SK-N-SH (cell line): ENCODE data around the gene LXN. TPM values are rescaled to one million over a fixed set of nuclear protein-coding genes. Genes with fewer than 3 reads are reported as not detected.

Source experiments
- CTCF ChIA-PET: fragments of 300-600, 350-600 bp; formaldehyde crosslinking; extraction: SDS; loops from one replicate; lab custom pipeline; 2021; lab: Yijun Ruan, JAX
- POLR2A ChIA-PET: fragments of 350-600 bp; sonication (Branson Sonifier 250); formaldehyde crosslinking; extraction: SDS; loops from one replicate; lab custom pipeline; 2020; ENCODE audit warnings: antibody characterized with exemption, inconsistent platforms; lab: Yijun Ruan, JAX
- DNase-seq: peaks from one replicate; pipeline ENCODE4 v3.0.0; 2012
- H2AFZ ChIP-seq: fragments of 200-600 bp; sonication (generic); 2 replicates; pipeline ENCODE4 v1.8.1; 2016; ENCODE audit warnings: antibody characterized with exemption, mild to moderate bottlenecking, low read depth
- H3F3A ChIP-seq: fragments of 200-600 bp; sonication (generic); replicated peaks from 2 replicates; pipeline ENCODE3; 2016; ENCODE audit warnings: antibody characterized with exemption, mild to moderate bottlenecking; ENCODE audit not compliant: insufficient read depth
- H3K27ac ChIP-seq, 2 experiments: fragments of 200-500 bp in 1 of 2; fragments of 200-600 bp in 1 of 2; sonication (Bioruptor generic) in 1 of 2; sonication (generic), shearing (Covaris generic) in 1 of 2; 2 replicates each; pipeline versions ENCODE4 v1.5.1 to v1.6.1; 2014 to 2016; ENCODE audit warnings: low read depth in 2 of 2, inconsistent platforms in 1 of 2, low read length in 1 of 2, mild to moderate bottlenecking in 1 of 2, mixed read lengths in 1 of 2
- H3K27me3 ChIP-seq: fragments of 200-600 bp; sonication (generic), shearing (Covaris generic); 2 replicates; pipeline ENCODE4 v1.6.1; 2016; ENCODE audit warnings: mixed run types; ENCODE audit not compliant: insufficient read depth
- H3K36me3 ChIP-seq, 2 experiments: fragments of 200-500 bp in 1 of 2; fragments of 200-600 bp in 1 of 2; sonication (Bioruptor generic) in 1 of 2; sonication (generic) in 1 of 2; replicated peaks in 1 of 2; 2 replicates each; pipeline versions ENCODE3 to v1.5.1; 2014 to 2016; ENCODE audit warnings: low read length in 1 of 2, mild to moderate bottlenecking in 1 of 2; ENCODE audit not compliant: insufficient read depth in 2 of 2, control insufficient read depth in 1 of 2
- H3K4me1 ChIP-seq, 2 experiments: fragments of 200-500 bp in 1 of 2; fragments of 200-600 bp in 1 of 2; sonication (Bioruptor generic) in 1 of 2; sonication (generic), shearing (Covaris generic) in 1 of 2; 2 replicates each; pipeline versions ENCODE4 v1.5.1 to v1.6.1; 2014 to 2016; ENCODE audit warnings: low read depth in 1 of 2, low read length in 1 of 2, mixed run types in 1 of 2; ENCODE audit not compliant: insufficient read depth in 2 of 2, control insufficient read depth in 1 of 2
- H3K4me2 ChIP-seq: fragments of 200-600 bp; sonication (generic), shearing (Covaris generic); 2 replicates; pipeline ENCODE4 v1.6.1; 2017; ENCODE audit warnings: mixed run types
- H3K4me3 ChIP-seq, 2 experiments: fragments of 200-500 bp in 1 of 2; fragments of 200-600 bp in 1 of 2; sonication (Bioruptor generic) in 1 of 2; sonication (generic), shearing (Covaris generic) in 1 of 2; 2 replicates each; pipeline versions ENCODE4 v1.5.1 to v1.8.1; 2014 to 2016; ENCODE audit warnings: low read depth in 2 of 2, inconsistent platforms in 1 of 2, low read length in 1 of 2, mild to moderate bottlenecking in 1 of 2, mixed read lengths in 1 of 2, moderate library complexity in 1 of 2
- H3K79me2 ChIP-seq: fragments of 200-600 bp; sonication (generic); 2 replicates; pipeline ENCODE4 v1.8.1; 2017; ENCODE audit warnings: mild to moderate bottlenecking; ENCODE audit not compliant: insufficient read depth
- H3K9ac ChIP-seq: fragments of 200-600 bp; sonication (generic); 2 replicates; pipeline ENCODE4 v1.6.1; 2017; ENCODE audit warnings: mixed run types
- H3K9me2 ChIP-seq: fragments of 200-600 bp; sonication (generic); 2 replicates; pipeline ENCODE4 v1.6.1; 2017; ENCODE audit warnings: mixed run types
- H3K9me3 ChIP-seq: fragments of 200-600 bp; sonication (generic); 2 replicates; pipeline ENCODE4 v1.6.1; 2017; ENCODE audit warnings: mixed run types, mild to moderate bottlenecking, moderate library complexity
- H4K20me1 ChIP-seq: fragments of 200-600 bp; sonication (generic); 2 replicates; pipeline ENCODE4 v1.6.1; 2017; ENCODE audit warnings: mild to moderate bottlenecking, mixed run types; ENCODE audit not compliant: insufficient read depth
- FOSL2 ChIP-seq: IDR thresholded peaks from 2 replicates; pipeline ENCODE4 v1.4.0; 2012; ENCODE audit warnings: low read depth, mild to moderate bottlenecking, moderate library complexity, borderline replicate concordance
- GABPA ChIP-seq: IDR thresholded peaks from 2 replicates; pipeline ENCODE4 v1.4.0; 2012; ENCODE audit warnings: low read depth, mild to moderate bottlenecking
- POLR2AphosphoS5 ChIP-seq: IDR thresholded peaks from 2 replicates; pipeline ENCODE4 v1.6.1; 2012; ENCODE audit warnings: low read depth, low read length
- RCOR1 ChIP-seq: fragments of 150-350 bp; IDR thresholded peaks from 2 replicates; pipeline ENCODE4 v1.6.1; 2017; ENCODE audit warnings: antibody characterized with exemption, low read length
- REST ChIP-seq: IDR thresholded peaks from 2 replicates; pipeline ENCODE4 v1.6.1; 2012; ENCODE audit warnings: mild to moderate bottlenecking, low read depth, low read length, moderate library complexity
- RFX5 ChIP-seq: IDR thresholded peaks from 2 replicates; pipeline ENCODE4 v1.6.1; 2012; ENCODE audit warnings: mild to moderate bottlenecking, improper control_type of control experiment, low read length
- SIN3A ChIP-seq: IDR thresholded peaks from 2 replicates; pipeline ENCODE4 v1.6.1; 2012; ENCODE audit warnings: low read depth, mild to moderate bottlenecking, low read length, moderate library complexity, borderline replicate concordance
- TAF1 ChIP-seq: IDR thresholded peaks from 2 replicates; pipeline ENCODE4 v1.6.1; 2012; ENCODE audit warnings: low read depth, mild to moderate bottlenecking, low read length, moderate library complexity, borderline replicate concordance
- YY1 ChIP-seq: IDR thresholded peaks from 2 replicates; pipeline ENCODE4 v1.4.0; 2012; ENCODE audit warnings: low read depth, mild to moderate bottlenecking
- ZBTB33 ChIP-seq: IDR thresholded peaks from 2 replicates; pipeline ENCODE4 v1.4.0; 2012; ENCODE audit warnings: low read depth, borderline replicate concordance
- WGBS: methylation state at CpG from one replicate; pipeline ENCODE4 v1.1.6; 2017; ENCODE audit warnings: low lambda C conversion rate; 5-methylcytosine and 5-hydroxymethylcytosine counted together
- polyA plus RNA-seq, 3 experiments: library from polyadenylated mRNA; depleted of rRNA; stranded (reverse); fragments of >200 nt; gene quantifications; 2 replicates each; pipeline ENCODE4 v1.2.3, GENCODE V29; 2012
- TF ChIP-seq, protein P1 (sequence below): fragments of 150-350 bp; IDR thresholded peaks from 2 replicates; pipeline ENCODE4 v1.6.1; 2017; ENCODE audit warnings: antibody characterized with exemption, low read length, low read depth, borderline replicate concordance
- TF ChIP-seq, protein P2 (sequence below): IDR thresholded peaks from 2 replicates; pipeline ENCODE4 v1.4.0; 2012; ENCODE audit warnings: low read depth
- TF ChIP-seq, protein P3 (sequence below): IDR thresholded peaks from 2 replicates; pipeline ENCODE4; 2012
- TF ChIP-seq, protein P4 (sequence below): fragments of 150-350 bp; IDR thresholded peaks from 2 replicates; pipeline ENCODE4 v1.6.1; 2016; ENCODE audit warnings: mild to moderate bottlenecking, low read depth, low read length

The LXN gene
- polyA plus RNA-seq, 1 of the 3 experiments (the other 2 are of a cell fraction): not detected

GRCh38 chr3:158640646-158641045 lies 31.8 kb downstream of the LXN start:
- H3K4me1 ChIP-seq: peaks cover 2 to 5% of the 10 kb centered on the region in 2 experiments; a peak in 2 of 4 replicates

More at GRCh38 chr3:158640646-158641045, 31.8 kb downstream of the LXN start:
- Histone ChIP-seq H3K4me3 (no peak overlapping the region), H3K9me3 (no peaks in the 10 kb centered on the region), H3K27ac (no peak overlapping the region), H3K9ac (no peak overlapping the region), H3K36me3 (peaks cover 0 to 2% of the 10 kb centered on the region in 2 experiments), H3K27me3 (no peaks in the 10 kb centered on the region), H4K20me1 (no peaks in the 10 kb centered on the region), H2AFZ (no peak overlapping the region), H3K79me2 (peaks cover 13% of the 10 kb centered on the region), H3K4me2 (no peak overlapping the region), H3K9me2 (no peaks in the 10 kb centered on the region), H3F3A (no peaks in the 10 kb centered on the region)
- POLR2A ChIA-PET: no interaction called here
- DNase-seq: no peak
- CTCF ChIA-PET: no interaction called here
- WGBS: 72% methylated on average over 7 of the region's 7 CpGs
- TF ChIP-seq ZBTB33: no peak
- TF ChIP-seq POLR2AphosphoS5: no peak
- TF ChIP-seq RFX5: no peak
- TF ChIP-seq, protein P1, sequence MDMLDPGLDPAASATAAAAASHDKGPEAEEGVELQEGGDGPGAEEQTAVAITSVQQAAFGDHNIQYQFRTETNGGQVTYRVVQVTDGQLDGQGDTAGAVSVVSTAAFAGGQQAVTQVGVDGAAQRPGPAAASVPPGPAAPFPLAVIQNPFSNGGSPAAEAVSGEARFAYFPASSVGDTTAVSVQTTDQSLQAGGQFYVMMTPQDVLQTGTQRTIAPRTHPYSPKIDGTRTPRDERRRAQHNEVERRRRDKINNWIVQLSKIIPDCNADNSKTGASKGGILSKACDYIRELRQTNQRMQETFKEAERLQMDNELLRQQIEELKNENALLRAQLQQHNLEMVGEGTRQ: no peak
- TF ChIP-seq SIN3A: no peak
- TF ChIP-seq, protein P2, sequence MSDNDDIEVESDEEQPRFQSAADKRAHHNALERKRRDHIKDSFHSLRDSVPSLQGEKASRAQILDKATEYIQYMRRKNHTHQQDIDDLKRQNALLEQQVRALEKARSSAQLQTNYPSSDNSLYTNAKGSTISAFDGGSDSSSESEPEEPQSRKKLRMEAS: no peak
- TF ChIP-seq FOSL2: no peak
- no peak for TF ChIP-seq TAF1
- TF ChIP-seq, protein P3, sequence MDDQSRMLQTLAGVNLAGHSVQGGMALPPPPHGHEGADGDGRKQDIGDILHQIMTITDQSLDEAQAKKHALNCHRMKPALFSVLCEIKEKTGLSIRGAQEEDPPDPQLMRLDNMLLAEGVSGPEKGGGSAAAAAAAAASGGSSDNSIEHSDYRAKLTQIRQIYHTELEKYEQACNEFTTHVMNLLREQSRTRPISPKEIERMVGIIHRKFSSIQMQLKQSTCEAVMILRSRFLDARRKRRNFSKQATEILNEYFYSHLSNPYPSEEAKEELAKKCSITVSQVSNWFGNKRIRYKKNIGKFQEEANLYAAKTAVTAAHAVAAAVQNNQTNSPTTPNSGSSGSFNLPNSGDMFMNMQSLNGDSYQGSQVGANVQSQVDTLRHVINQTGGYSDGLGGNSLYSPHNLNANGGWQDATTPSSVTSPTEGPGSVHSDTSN: no peak
- TF ChIP-seq, protein P4, sequence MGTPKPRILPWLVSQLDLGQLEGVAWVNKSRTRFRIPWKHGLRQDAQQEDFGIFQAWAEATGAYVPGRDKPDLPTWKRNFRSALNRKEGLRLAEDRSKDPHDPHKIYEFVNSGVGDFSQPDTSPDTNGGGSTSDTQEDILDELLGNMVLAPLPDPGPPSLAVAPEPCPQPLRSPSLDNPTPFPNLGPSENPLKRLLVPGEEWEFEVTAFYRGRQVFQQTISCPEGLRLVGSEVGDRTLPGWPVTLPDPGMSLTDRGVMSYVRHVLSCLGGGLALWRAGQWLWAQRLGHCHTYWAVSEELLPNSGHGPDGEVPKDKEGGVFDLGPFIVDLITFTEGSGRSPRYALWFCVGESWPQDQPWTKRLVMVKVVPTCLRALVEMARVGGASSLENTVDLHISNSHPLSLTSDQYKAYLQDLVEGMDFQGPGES: no peak
- no peak for TF ChIP-seq RCOR1
- TF ChIP-seq YY1: no peak
- no peak for TF ChIP-seq REST
- no peak for TF ChIP-seq GABPA
